Muscle of arm (tissue), 14 donors: ENCODE measurements around the gene SRSF9. TPM values are rescaled to one million over a fixed set of nuclear protein-coding genes. Genes with fewer than 3 reads are reported as not detected.
A peak's percentile ranks its signal among the peaks of the same experiment; 100 is the strongest.
"Not testable (repeated sequence)": the region's sequence is repeated elsewhere in the genome, so short reads cannot be mapped to it uniquely, and the experiment has no call there.

ENCODE experiments used
- DNase-seq: peaks from one replicate; pipeline ENCODE4 v3.0.0-alpha.2; 2013
- long read RNA-seq, 11 donors: transcript quantifications; one replicate each; lab custom pipeline, GENCODE V29; 2026
- polyA plus RNA-seq, 12 donors: library from polyadenylated mRNA; unstranded; fragments of 120-200 nt; gene quantifications; one replicate each; pipeline ENCODE4 v1.2.1, GENCODE V29; 2013; ENCODE audit not compliant: insufficient read length in 12 of 12

SRSF9 gene
- 100 to 1,000 TPM in 4 of 12 donors, 10 to 100 TPM in 8; 72.6 to 467 (median 93.0) TPM for polyA plus RNA-seq
- long read RNA-seq, donor 1, transcript SRSF9-204 (2 exons, 1,446 nt): minor isoform, 62 of 366 reads
- long read RNA-seq, donor 1, transcript SRSF9-203 (1 exons, 1,704 nt): major isoform, 154 of 366 reads
- long read RNA-seq, donor 1, transcript SRSF9-202 (2 exons, 946 nt): minor isoform, 7 of 366 reads
- long read RNA-seq, donor 1, transcript SRSF9-201 (4 exons, 1,201 nt): minor isoform, 111 of 366 reads
- long read RNA-seq, donor 1, partial matches to known transcripts: 32 of 366 reads
- long read RNA-seq, donor 1, other reads (novel, unspliced or antisense): 0 of 366 reads
- long read RNA-seq, donor 2, transcript SRSF9-201 (4 exons, 1,201 nt): major isoform, 83 of 165 reads
- long read RNA-seq, donor 2, transcript SRSF9-203 (1 exons, 1,704 nt): minor isoform, 50 of 165 reads
- long read RNA-seq, donor 2, transcript SRSF9-204 (2 exons, 1,446 nt): minor isoform, 12 of 165 reads
- long read RNA-seq, donor 2, partial matches to known transcripts: 18 of 165 reads
- long read RNA-seq, donor 2, other reads (novel, unspliced or antisense): 0 of 165 reads
- long read RNA-seq, donor 3, transcript SRSF9-203 (1 exons, 1,704 nt): major isoform, 37 of 98 reads
- long read RNA-seq, donor 3, transcript SRSF9-204 (2 exons, 1,446 nt): minor isoform, 30 of 98 reads
- long read RNA-seq, donor 3, transcript SRSF9-201 (4 exons, 1,201 nt): minor isoform, 21 of 98 reads
- long read RNA-seq, donor 3, partial matches to known transcripts: 6 of 98 reads
- long read RNA-seq, donor 3, other reads (novel, unspliced or antisense): 0 of 98 reads
- long read RNA-seq, donor 4, transcript SRSF9-201 (4 exons, 1,201 nt): major isoform, 26 of 55 reads
- long read RNA-seq, donor 4, transcript SRSF9-204 (2 exons, 1,446 nt): minor isoform, 11 of 55 reads
- long read RNA-seq, donor 4, transcript SRSF9-203 (1 exons, 1,704 nt): minor isoform, 11 of 55 reads
- long read RNA-seq, donor 4, partial matches to known transcripts: 5 of 55 reads
- long read RNA-seq, donor 4, other reads (novel, unspliced or antisense): 0 of 55 reads
- long read RNA-seq, donor 5, transcript SRSF9-204 (2 exons, 1,446 nt): minor isoform, 30 of 199 reads
- long read RNA-seq, donor 5, transcript SRSF9-201 (4 exons, 1,201 nt): major isoform, 85 of 199 reads
- long read RNA-seq, donor 5, transcript SRSF9-202 (2 exons, 946 nt): minor isoform, 10 of 199 reads
- long read RNA-seq, donor 5, transcript SRSF9-203 (1 exons, 1,704 nt): minor isoform, 58 of 199 reads
- long read RNA-seq, donor 5, partial matches to known transcripts: 10 of 199 reads
- long read RNA-seq, donor 5, other reads (novel, unspliced or antisense): 6 of 199 reads
- long read RNA-seq, donor 6, transcript SRSF9-201 (4 exons, 1,201 nt): major isoform, 24 of 54 reads
- long read RNA-seq, donor 6, transcript SRSF9-204 (2 exons, 1,446 nt): minor isoform, 13 of 54 reads
- long read RNA-seq, donor 6, transcript SRSF9-203 (1 exons, 1,704 nt): minor isoform, 10 of 54 reads
- long read RNA-seq, donor 6, partial matches to known transcripts: 6 of 54 reads
- long read RNA-seq, donor 6, other reads (novel, unspliced or antisense): 0 of 54 reads
- long read RNA-seq, donor 7, transcript SRSF9-201 (4 exons, 1,201 nt): major isoform, 29 of 288 reads
- long read RNA-seq, donor 7, transcript SRSF9-202 (2 exons, 946 nt): minor isoform, 5 of 288 reads
- long read RNA-seq, donor 7, transcript SRSF9-204 (2 exons, 1,446 nt): minor isoform, 21 of 288 reads
- long read RNA-seq, donor 7, transcript SRSF9-203 (1 exons, 1,704 nt): minor isoform, 28 of 288 reads
- long read RNA-seq, donor 7, partial matches to known transcripts: 189 of 288 reads
- long read RNA-seq, donor 7, other reads (novel, unspliced or antisense): 16 of 288 reads
- long read RNA-seq, donor 8, transcript SRSF9-203 (1 exons, 1,704 nt): minor isoform, 49 of 168 reads
- long read RNA-seq, donor 8, transcript SRSF9-201 (4 exons, 1,201 nt): major isoform, 73 of 168 reads
- long read RNA-seq, donor 8, transcript SRSF9-204 (2 exons, 1,446 nt): minor isoform, 35 of 168 reads
- long read RNA-seq, donor 8, partial matches to known transcripts: 7 of 168 reads
- long read RNA-seq, donor 8, other reads (novel, unspliced or antisense): 0 of 168 reads
- long read RNA-seq, donor 9, transcript SRSF9-203 (1 exons, 1,704 nt): major isoform, 61 of 157 reads
- long read RNA-seq, donor 9, transcript SRSF9-204 (2 exons, 1,446 nt): minor isoform, 20 of 157 reads
- long read RNA-seq, donor 9, transcript SRSF9-201 (4 exons, 1,201 nt): minor isoform, 47 of 157 reads
- long read RNA-seq, donor 9, transcript SRSF9-202 (2 exons, 946 nt): minor isoform, 8 of 157 reads
- long read RNA-seq, donor 9, partial matches to known transcripts: 21 of 157 reads
- long read RNA-seq, donor 9, other reads (novel, unspliced or antisense): 0 of 157 reads
- long read RNA-seq, donor 10, transcript SRSF9-204 (2 exons, 1,446 nt): minor isoform, 29 of 131 reads
- long read RNA-seq, donor 10, transcript SRSF9-203 (1 exons, 1,704 nt): minor isoform, 34 of 131 reads
- long read RNA-seq, donor 10, transcript SRSF9-201 (4 exons, 1,201 nt): major isoform, 49 of 131 reads
- long read RNA-seq, donor 10, partial matches to known transcripts: 17 of 131 reads
- long read RNA-seq, donor 10, other reads (novel, unspliced or antisense): 0 of 131 reads
- long read RNA-seq, donor 11, transcript SRSF9-202 (2 exons, 946 nt): minor isoform, 5 of 179 reads
- long read RNA-seq, donor 11, transcript SRSF9-203 (1 exons, 1,704 nt): minor isoform, 52 of 179 reads
- long read RNA-seq, donor 11, transcript SRSF9-201 (4 exons, 1,201 nt): major isoform, 75 of 179 reads
- long read RNA-seq, donor 11, transcript SRSF9-204 (2 exons, 1,446 nt): minor isoform, 35 of 179 reads
- long read RNA-seq, donor 11, partial matches to known transcripts: 12 of 179 reads
- long read RNA-seq, donor 11, other reads (novel, unspliced or antisense): 0 of 179 reads

GRCh38 chr12:120469450-120470149 lies at the start of gene SRSF9:
TSS of gene SRSF9 (minus strand) at chr12:120469748. CDS start at chr12:120469609, 139 bp downstream.
- peak; percentile 99 for DNase-seq

- DNase-seq: not testable (repeated sequence)
These were observed 49.8 kb upstream of the SRSF9 start for GRCh38 chr12:120519324-120519723.

- DNase-seq: no peak
These were observed 45.9 kb upstream of the SRSF9 start for GRCh38 chr12:120515496-120515895.

- no peak for DNase-seq
These were observed 44.5 kb upstream of the SRSF9 start for GRCh38 chr12:120514002-120514401.

- DNase-seq: no peak
These were observed 39.0 kb upstream of the SRSF9 start for GRCh38 chr12:120508537-120508936.

GRCh38 chr12:120504587-120504986 lies 35.0 kb upstream of the SRSF9 start:
- no peak for DNase-seq

- no peak for DNase-seq
These were observed 31.0 kb upstream of the SRSF9 start for GRCh38 chr12:120500581-120500980.

GRCh38 chr12:120498870-120499515 lies 29.4 kb upstream of the SRSF9 start:
- no peak for DNase-seq

- DNase-seq: no peak
These were observed 28.1 kb upstream of the SRSF9 start for GRCh38 chr12:120497524-120498150.

- DNase-seq: peak; percentile 51
These were observed 27.1 kb upstream of the SRSF9 start for GRCh38 chr12:120496413-120497340.

- peak; percentile 98 for DNase-seq
These were observed 26.3 kb upstream of the SRSF9 start, which contains the start of gene DYNLL1 for GRCh38 chr12:120495731-120496412. TSS of gene DYNLL1 (plus strand) at chr12:120496113. CDS start at chr12:120496422, 309 bp downstream.

GRCh38 chr12:120495186-120495730 lies 25.7 kb upstream of the SRSF9 start:
- DNase-seq: peak; percentile 22

- DNase-seq: no peak
These were observed 21.4 kb upstream of the SRSF9 start for GRCh38 chr12:120490833-120491512.
